Testis (tissue), 3 donors: ENCODE results near the gene SYTL2. TPM values are rescaled to one million over a fixed set of nuclear protein-coding genes. Genes with fewer than 3 reads are reported as not detected.

ENCODE experiments used
- DNase-seq: peaks from one replicate; pipeline ENCODE4 v3.0.0-alpha.2; 2019
- H3K27ac ChIP-seq, 2 donors: fragments of 200-600 bp; sonication (generic); one replicate each; pipeline ENCODE4 v1.5.1; 2019
- H3K27me3 ChIP-seq: fragments of 200-600 bp; sonication (generic); one replicate; pipeline ENCODE4 v1.5.1; 2019
- H3K36me3 ChIP-seq: fragments of 200-600 bp; sonication (generic); one replicate; pipeline ENCODE4 v1.5.1; 2017; ENCODE audit warnings: low read depth; ENCODE audit errors: missing control alignments
- H3K4me1 ChIP-seq: fragments of 200-600 bp; sonication (generic); one replicate; pipeline ENCODE4 v1.5.1; 2019
- H3K4me3 ChIP-seq, 2 donors: fragments of 200-600 bp; sonication (generic); one replicate each; pipeline ENCODE4 v1.5.1; 2017 to 2019
- H3K9me3 ChIP-seq: fragments of 200-600 bp; sonication (generic); one replicate; pipeline ENCODE4 v1.5.1; 2017
- CTCF ChIP-seq, 3 experiments: fragments of 450-650 bp in 2 of 3; fragments of 200-600 bp in 1 of 3; sonication (generic) in 1 of 3; IDR thresholded peaks; one replicate each; pipeline ENCODE4 v1.5.1; 2016 to 2019; ENCODE audit warnings: antibody characterized with exemption in 3 of 3, mild to moderate bottlenecking in 2 of 3, moderate library complexity in 1 of 3
- POLR2A ChIP-seq: fragments of 450-650 bp; IDR thresholded peaks from one replicate; pipeline ENCODE4 v1.6.1; 2017; ENCODE audit warnings: antibody characterized with exemption, mild to moderate bottlenecking, moderate library complexity
- whole genome bisulfite sequencing, 2 donors: methylation state at CpG; one replicate each; pipeline ENCODE4 v1.1.5; 2018; 5-methylcytosine and 5-hydroxymethylcytosine counted together
- intact Hi-C: fragments of 100-400 bp; cut with DNase I; formaldehyde crosslinking; loops from one replicate; pipeline ENCODE4 v1.15.1; 2023; ENCODE audit warnings: low total_unique reads
- polyA plus RNA-seq: library from polyadenylated mRNA; stranded (reverse); fragments of 350-450 nt; fragmentation: Illumina TruSeq; extraction: RNeasy Lipid Tissue Mini Kit (QIAGEN cat#74804); gene quantifications from one replicate; pipeline ENCODE4 v1.2.3, GENCODE V29; 2014; ENCODE audit warnings: low read depth, low replicate concordance; ENCODE audit not compliant: insufficient read depth
- total RNA-seq, 2 donors: library from RNA; depleted of rRNA; stranded (reverse); fragments of >200 nt; gene quantifications; one replicate each; pipeline ENCODE4 v1.2.3, GENCODE V29; 2016

Gene SYTL2
- total and polyA plus RNA-seq, 3 donors from 2014 or later = 12.3 to 16.9 (median 14.4) TPM

DNA sequence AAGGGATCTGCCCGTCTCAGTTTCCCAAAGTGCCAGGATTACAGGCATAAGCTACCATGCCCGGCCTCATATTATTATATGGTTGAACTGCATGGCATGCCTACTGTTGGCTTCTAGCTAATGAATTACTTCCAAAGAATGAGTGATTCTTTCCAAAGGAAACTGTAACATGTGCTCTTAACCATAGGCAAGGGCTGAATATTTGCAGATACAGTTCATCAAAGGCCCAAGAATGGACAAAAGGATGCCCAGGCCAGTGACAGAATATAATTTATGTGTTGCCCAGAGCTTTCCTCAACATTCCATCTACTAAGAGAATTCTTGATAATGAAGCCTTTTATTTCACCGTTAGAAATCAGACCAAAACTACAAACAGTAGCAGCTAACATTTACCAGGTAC is 98.0 kb downstream of the SYTL2 start:
- 83 to 86% methylated on average over 3 of the region's 3 CpGs for WGBS, 2 donors
- no peaks in the 10 kb centered on the region for H3K36me3 ChIP-seq
- no peak overlapping the region for H3K27ac ChIP-seq
- no peaks in the 10 kb centered on the region for H3K27me3 ChIP-seq
- intact Hi-C loops = no loop called here
- no peak for DNase-seq
- TF ChIP-seq CTCF (IDR thresholded peaks at IDR 0.05) (no peak), POLR2A (no peak)
- no peaks in the 10 kb centered on the region for H3K9me3 ChIP-seq
- no peak overlapping the region for H3K4me3 ChIP-seq
- H3K4me1 ChIP-seq = no peaks in the 10 kb centered on the region

- Histone ChIP-seq H3K27me3 (no peaks in the 10 kb centered on the region), H3K9me3 (no peaks in the 10 kb centered on the region), H3K4me1 (no peaks in the 10 kb centered on the region), H3K36me3 (no peaks in the 10 kb centered on the region), H3K27ac (no peak overlapping the region), H3K4me3 (no peak overlapping the region)
- intact Hi-C loops = no loop called here
- TF ChIP-seq CTCF (IDR thresholded peaks at IDR 0.05) (no peak), POLR2A (no peak)
- no peak for DNase-seq
- 75 to 79% methylated on average over 5 of the region's 5 CpGs for whole genome bisulfite sequencing, 2 donors
Observed at GRCh38 chr11:85710917-85711316, 100.0 kb downstream of the SYTL2 start.

- intact Hi-C loops = no loop called here
- Histone ChIP-seq H3K4me3 (no peak overlapping the region), H3K9me3 (no peaks in the 10 kb centered on the region), H3K27me3 (no peaks in the 10 kb centered on the region), H3K36me3 (no peaks in the 10 kb centered on the region), H3K27ac (no peak overlapping the region), H3K4me1 (no peaks in the 10 kb centered on the region)
- WGBS, 2 donors = 93 to 98% methylated on average over 5 of the region's 5 CpGs
- no peak for TF ChIP-seq CTCF (IDR thresholded peaks at IDR 0.05)
- no peak for TF ChIP-seq POLR2A
- no peak for DNase-seq
Observed at GRCh38 chr11:85709941-85710702, 100.8 kb downstream of the SYTL2 start.

GRCh38 chr11:85705800-85706199 is 105.1 kb downstream of the SYTL2 start:
- TF ChIP-seq POLR2A (no peak), CTCF (IDR thresholded peaks at IDR 0.05) (no peak)
- H3K27ac ChIP-seq = no peak overlapping the region
- no peak overlapping the region for H3K4me3 ChIP-seq
- intact Hi-C loops = no loop called here
- DNase-seq = no peak
- no peaks in the 10 kb centered on the region for H3K36me3 ChIP-seq
- H3K9me3 ChIP-seq = no peaks in the 10 kb centered on the region
- no peaks in the 10 kb centered on the region for H3K4me1 ChIP-seq
- no peaks in the 10 kb centered on the region for H3K27me3 ChIP-seq

DNA sequence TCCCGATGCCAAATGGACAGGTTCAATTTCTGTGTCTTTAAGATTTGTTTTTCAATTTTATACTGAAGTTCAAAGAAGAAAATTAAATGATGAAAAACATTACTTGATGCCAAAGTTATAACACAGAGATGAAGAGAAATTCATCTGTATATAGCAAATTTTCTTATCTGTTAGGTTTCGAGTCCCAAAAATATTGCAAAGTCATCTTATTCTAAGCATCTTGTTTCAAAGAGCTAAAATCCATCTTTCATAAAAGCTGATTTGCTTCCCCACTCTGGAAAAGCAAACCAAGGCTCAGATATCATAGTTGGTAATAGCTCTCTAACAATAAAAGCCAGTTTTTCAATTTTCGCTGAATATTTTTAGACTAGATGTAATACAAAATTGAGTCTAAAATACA is 106.0 kb downstream of the SYTL2 start:
- Histone ChIP-seq H3K4me3 (no peak overlapping the region), H3K4me1 (no peaks in the 10 kb centered on the region), H3K36me3 (no peaks in the 10 kb centered on the region), H3K9me3 (no peaks in the 10 kb centered on the region), H3K27ac (no peak overlapping the region), H3K27me3 (no peaks in the 10 kb centered on the region)
- no peak for DNase-seq
- intact Hi-C loops = no loop called here
- no peak for TF ChIP-seq POLR2A
- TF ChIP-seq CTCF (IDR thresholded peaks at IDR 0.05) = no peak
- 90 to 96% methylated on average over 3 of the region's 3 CpGs for WGBS, 2 donors
